H1 (cell line): ENCODE results near the gene RASGEF1C. TPM values are rescaled to one million over a fixed set of nuclear protein-coding genes. Genes with fewer than 3 reads are reported as not detected.

ENCODE experiments used
- CTCF ChIA-PET: fragments of 300-600 bp; sonication (Branson Sonifier 250); formaldehyde crosslinking; loops from one replicate; lab custom pipeline; 2021; ENCODE audit not compliant: partially characterized antibody; lab: Charles Lee
- POLR2A ChIA-PET: fragments of 300-600 bp; sonication (Branson Sonifier 250); formaldehyde crosslinking; loops from one replicate; lab custom pipeline; 2021; ENCODE audit warnings: inconsistent platforms; ENCODE audit not compliant: partially characterized antibody; lab: Charles Lee
- DNase-seq, 2 experiments: peaks; one replicate each; pipeline versions ENCODE4 v3.0.0 to v3.0.0-alpha.2; 2010 to 2022; ENCODE audit warnings: low spot score in 2 of 2, low read depth in 1 of 2, mixed read lengths in 1 of 2
- FAIRE-seq: peaks from 2 replicates; lab custom pipeline; 2011; peaks lifted over from hg19 to GRCh38; lab: Jason Lieb, UNC
- H2AFZ ChIP-seq: 2 replicates; pipeline ENCODE4 v1.8.1; 2012; ENCODE audit warnings: low read length, inconsistent platforms
- H2AK5ac ChIP-seq: 2 replicates; pipeline ENCODE4 v1.6.1; 2013; ENCODE audit warnings: low read depth, low read length
- H2BK120ac ChIP-seq: replicated peaks from 2 replicates; pipeline ENCODE3; 2013; ENCODE audit warnings: low read depth, low read length, inconsistent platforms
- H2BK12ac ChIP-seq: 2 replicates; pipeline ENCODE4 v1.6.1; 2013; ENCODE audit warnings: low read depth, low read length
- H2BK15ac ChIP-seq: 2 replicates; pipeline ENCODE4 v1.6.1; 2013; ENCODE audit warnings: low read length
- H2BK20ac ChIP-seq: 2 replicates; pipeline ENCODE4 v1.6.1; 2013; ENCODE audit warnings: low read length
- H2BK5ac ChIP-seq: 2 replicates; pipeline ENCODE4 v1.6.1; 2013; ENCODE audit warnings: low read depth, low read length
- H3K14ac ChIP-seq: 2 replicates; pipeline ENCODE4 v1.6.1; 2013; ENCODE audit warnings: inconsistent platforms; ENCODE audit not compliant: insufficient read length
- H3K18ac ChIP-seq: 2 replicates; pipeline ENCODE4 v1.6.1; 2013; ENCODE audit warnings: low read length; ENCODE audit errors: extremely low read depth
- H3K23ac ChIP-seq: 2 replicates; pipeline ENCODE4 v1.6.1; 2013; ENCODE audit warnings: inconsistent platforms; ENCODE audit not compliant: insufficient read length
- H3K23me2 ChIP-seq: 2 replicates; pipeline ENCODE4 v1.6.1; 2013; ENCODE audit warnings: low read depth, low read length
- H3K27ac ChIP-seq: 2 replicates; pipeline ENCODE4 v1.6.1; 2011; ENCODE audit warnings: low read depth, low read length, inconsistent platforms
- H3K27me3 ChIP-seq, 4 experiments: replicated peaks in 1 of 4; 1 replicate in 1 of 4; 2 replicates in 3 of 4; pipeline versions ENCODE4 v1.6.1 to v1.8.1; 2011 to 2013; ENCODE audit warnings: low read length in 3 of 4, mild to moderate bottlenecking in 3 of 4, inconsistent platforms in 2 of 4, mixed read lengths in 2 of 4, moderate library complexity in 1 of 4; ENCODE audit not compliant: control insufficient read depth in 3 of 4, insufficient read depth in 3 of 4; ENCODE audit errors: extremely low read depth in 1 of 4
- H3K36me3 ChIP-seq, 4 experiments: 2 replicates each; pipeline versions ENCODE4 v1.6.1 to v1.8.1; 2011 to 2013; ENCODE audit warnings: mild to moderate bottlenecking in 4 of 4, low read length in 3 of 4, moderate library complexity in 2 of 4, control low read depth in 1 of 4, inconsistent platforms in 1 of 4; ENCODE audit not compliant: insufficient read depth in 4 of 4, control insufficient read depth in 2 of 4
- H3K4ac ChIP-seq: replicated peaks from 2 replicates; pipeline ENCODE3; 2013; ENCODE audit warnings: low read length, low read depth, mixed read lengths, inconsistent platforms; ENCODE audit not compliant: insufficient read length
- H3K4me1 ChIP-seq, 4 experiments: replicated peaks in 1 of 4; 1 replicate in 1 of 4; 2 replicates in 3 of 4; pipeline versions ENCODE4 v1.6.1 to v1.8.1; 2011 to 2013; ENCODE audit warnings: low read length in 3 of 4, inconsistent platforms in 2 of 4, mixed read lengths in 1 of 4; ENCODE audit not compliant: insufficient read depth in 4 of 4, control insufficient read depth in 3 of 4
- H3K4me2 ChIP-seq, 2 experiments: 2 replicates each; pipeline versions ENCODE4 v1.6.1 to v1.8.1; 2011 to 2013; ENCODE audit warnings: low read depth in 2 of 2, low read length in 2 of 2, control low read depth in 1 of 2, inconsistent platforms in 1 of 2, mild to moderate bottlenecking in 1 of 2; ENCODE audit not compliant: insufficient read depth in 1 of 2
- H3K4me3 ChIP-seq, 4 experiments: fragments of 200-600, 300-600 bp in 1 of 4; sonication (generic), shearing (Covaris generic), sonication (Bioruptor Twin) in 1 of 4; 2 replicates each; pipeline versions ENCODE4 v1.5.1 to v1.8.1; 2011 to 2016; ENCODE audit warnings: low read length in 4 of 4, low read depth in 3 of 4, control low read depth in 2 of 4, inconsistent platforms in 2 of 4, mild to moderate bottlenecking in 2 of 4, mixed read lengths in 1 of 4, moderate library complexity in 1 of 4; ENCODE audit not compliant: insufficient read depth in 2 of 4; ENCODE audit errors: extremely low read depth in 1 of 4
- H3K56ac ChIP-seq: replicated peaks from 2 replicates; pipeline ENCODE3; 2013; ENCODE audit warnings: low read depth, mild to moderate bottlenecking, mixed read lengths, low read length, inconsistent platforms; ENCODE audit not compliant: insufficient read length
- H3K79me1 ChIP-seq: 2 replicates; pipeline ENCODE4 v1.6.1; 2013; ENCODE audit warnings: low read depth, low read length, control low read depth
- H3K79me2 ChIP-seq, 2 experiments: 2 replicates each; pipeline versions ENCODE4 v1.6.1 to v1.8.1; 2012 to 2013; ENCODE audit warnings: low read length in 2 of 2, mild to moderate bottlenecking in 2 of 2, inconsistent platforms in 1 of 2; ENCODE audit not compliant: insufficient read depth in 2 of 2, control insufficient read depth in 1 of 2
- H3K9ac ChIP-seq, 4 experiments: replicated peaks in 1 of 4; 1 replicate in 1 of 4; 2 replicates in 3 of 4; pipeline versions ENCODE4 v1.6.1 to v1.8.1; 2011 to 2013; ENCODE audit warnings: low read depth in 3 of 4, low read length in 3 of 4, control low read depth in 2 of 4, mild to moderate bottlenecking in 2 of 4, moderate library complexity in 2 of 4, inconsistent platforms in 1 of 4; ENCODE audit errors: extremely low read depth in 1 of 4
- H3K9me3 ChIP-seq, 2 experiments: 2 replicates each; pipeline versions ENCODE4 v1.6.1 to v1.8.1; 2012 to 2013; ENCODE audit warnings: mild to moderate bottlenecking in 2 of 2, moderate library complexity in 2 of 2, control low read depth in 1 of 2, inconsistent platforms in 1 of 2, low read depth in 1 of 2, low read length in 1 of 2, mixed read lengths in 1 of 2; ENCODE audit not compliant: insufficient read depth in 2 of 2
- H4K20me1 ChIP-seq, 2 experiments: replicated peaks in 1 of 2; 2 replicates each; pipeline versions ENCODE3 to v1.8.1; 2011 to 2013; ENCODE audit warnings: inconsistent platforms in 2 of 2, low read length in 2 of 2, mild to moderate bottlenecking in 1 of 2; ENCODE audit not compliant: insufficient read depth in 2 of 2, control insufficient read depth in 1 of 2
- H4K5ac ChIP-seq: 2 replicates; pipeline ENCODE4 v1.6.1; 2013; ENCODE audit warnings: low read length, low read depth, mixed read lengths, inconsistent platforms; ENCODE audit not compliant: insufficient read length
- H4K8ac ChIP-seq: 2 replicates; pipeline ENCODE4 v1.8.0; 2013; ENCODE audit warnings: mild to moderate bottlenecking, moderate library complexity, low read length, inconsistent platforms; ENCODE audit not compliant: insufficient read depth; ENCODE audit errors: extremely low read depth
- H4K91ac ChIP-seq: replicated peaks from 2 replicates; pipeline ENCODE3; 2013; ENCODE audit warnings: low read length, mixed read lengths, inconsistent platforms; ENCODE audit not compliant: insufficient read length
- CBX8 ChIP-seq: fragments of 300-800, 300-1000 bp; sonication (generic); IDR thresholded peaks from 2 replicates; pipeline ENCODE4 v1.7.1; 2016; ENCODE audit warnings: low read depth, low read length, borderline replicate concordance
- CHD2 ChIP-seq: IDR thresholded peaks from 2 replicates; pipeline ENCODE4 v1.6.1; 2012; ENCODE audit warnings: low read length, improper control_type of control experiment
- CTCF ChIP-seq, 3 experiments: IDR thresholded peaks; 1 replicate in 2 of 3; 2 replicates in 1 of 3; pipeline versions ENCODE4 v1.5.1 to v1.6.1; 2011; ENCODE audit warnings: low read length in 3 of 3, mild to moderate bottlenecking in 3 of 3, inconsistent platforms in 2 of 3, low read depth in 1 of 3, moderate library complexity in 1 of 3; ENCODE audit not compliant: insufficient read depth in 1 of 3; ENCODE audit errors: control extremely low read depth in 1 of 3
- HDAC6 ChIP-seq: IDR thresholded peaks from one replicate; pipeline ENCODE4 v1.7.1; 2012; ENCODE audit warnings: low read depth, mild to moderate bottlenecking, inconsistent platforms, low read length, moderate library complexity
- MAFK ChIP-seq: IDR thresholded peaks from 2 replicates; pipeline ENCODE4 v1.6.1; 2012; ENCODE audit warnings: low read depth, mild to moderate bottlenecking, improper control_type of control experiment, low read length
- MAX ChIP-seq: IDR thresholded peaks from 2 replicates; pipeline ENCODE4 v1.6.1; 2012; ENCODE audit warnings: inconsistent platforms
- POLR2A ChIP-seq, 2 experiments: IDR thresholded peaks; 1 replicate in 1 of 2; 2 replicates in 1 of 2; pipeline ENCODE4 v1.6.1; 2011; ENCODE audit warnings: low read depth in 2 of 2, low read length in 2 of 2, mild to moderate bottlenecking in 2 of 2; ENCODE audit errors: control extremely low read depth in 1 of 2
- POLR2AphosphoS5 ChIP-seq: IDR thresholded peaks from 2 replicates; pipeline ENCODE4 v1.6.1; 2011; ENCODE audit warnings: low read depth, low read length
- RXRA ChIP-seq: IDR thresholded peaks from 2 replicates; pipeline ENCODE4 v1.6.1; 2011; ENCODE audit warnings: low read depth, mild to moderate bottlenecking, low read length, moderate library complexity; ENCODE audit not compliant: insufficient read depth
- SIRT6 ChIP-seq: IDR thresholded peaks from one replicate; pipeline ENCODE4 v1.7.1; 2012; ENCODE audit warnings: low read length, inconsistent platforms
- SP1 ChIP-seq: IDR thresholded peaks from 2 replicates; pipeline ENCODE4 v1.6.1; 2011; ENCODE audit warnings: low read depth, low read length
- TAF7 ChIP-seq: optimal IDR thresholded peaks from 2 replicates; pipeline ENCODE3; 2011; ENCODE audit warnings: low read depth, mild to moderate bottlenecking, inconsistent platforms, low read length, moderate library complexity, borderline replicate concordance
- TBP ChIP-seq: IDR thresholded peaks from 2 replicates; pipeline ENCODE4 v1.6.1; 2011; ENCODE audit warnings: low read depth, low read length, improper control_type of control experiment
- WGBS, 2 experiments: shearing (Covaris generic) in 1 of 2; methylation state at CpG; one replicate each; pipeline versions ENCODE4 v1.1.6 to v1.1.7; 2013 to 2015; ENCODE audit warnings: low lambda C conversion rate in 2 of 2, mixed read lengths in 2 of 2, inconsistent platforms in 1 of 2, low coverage in 1 of 2, missing lambda C conversion rate in 1 of 2; ENCODE audit not compliant: insufficient replicate concordance in 2 of 2, insufficient coverage in 1 of 2, insufficient read length in 1 of 2; ENCODE audit errors: extremely low coverage in 1 of 2, missing lambda C conversion rate in 1 of 2; 5-methylcytosine and 5-hydroxymethylcytosine counted together
- polyA plus RNA-seq, 7 experiments: library from polyadenylated mRNA; depleted of rRNA in 3 of 7; stranded (reverse) in 5 of 7; unstranded in 2 of 7; fragments of >200 nt in 5 of 7; fragments of 200-250 nt in 2 of 7; gene quantifications; 1 replicate in 5 of 7; 2 replicates in 1 of 7; 4 replicates in 1 of 7; pipeline versions ENCODE4 v1.2.1 to v1.2.3, GENCODE V29; 2011 to 2013; ENCODE audit warnings: missing spikeins in 2 of 7, mixed read lengths in 2 of 7
- total RNA-seq: library from RNA; stranded (reverse); fragmentation: NEBNext Ultra II Directional; extraction: Animal tissue kit (Norgen Biotek cat#: 25700); gene quantifications from 2 replicates; pipeline ENCODE4 v1.2.1, GENCODE V29; 2021

Gene RASGEF1C
- total and polyA plus RNA-seq, 2 of the 8 experiments (the other 6 are each of a cell fraction or from before 2014, with no cell fraction given) = 0.26 to 0.61 TPM

- Histone ChIP-seq H3K27me3 (no peaks in the 10 kb centered on the region), H3K23me2 (no peaks in the 10 kb centered on the region), H3K4me3 (no peak overlapping the region), H3K4me2 (no peak overlapping the region), H4K91ac (no peak overlapping the region), H4K20me1 (no peaks in the 10 kb centered on the region), H4K8ac (no peak overlapping the region), H2BK20ac (no peak overlapping the region), H3K9ac (no peak overlapping the region), H3K4ac (no peak overlapping the region), H2BK5ac (no peak overlapping the region), H2BK15ac (no peak overlapping the region), H2BK120ac (no peak overlapping the region), H3K27ac (no peak overlapping the region), H3K9me3 (peaks cover 3 to 12% of the 10 kb centered on the region in 2 experiments; a peak in 3 of 4 replicates), H2AFZ (no peak overlapping the region), H3K23ac (no peak overlapping the region), H3K36me3 (no peaks in the 10 kb centered on the region), H3K79me1 (no peaks in the 10 kb centered on the region), H3K79me2 (no peaks in the 10 kb centered on the region), H3K14ac (no peak overlapping the region), H4K5ac (no peak overlapping the region), H2BK12ac (no peak overlapping the region), H3K18ac (no peak overlapping the region), H3K4me1 (no peaks in the 10 kb centered on the region), H3K56ac (no peak overlapping the region), H2AK5ac (no peak overlapping the region)
- ChIA-PET CTCF (no interaction called here), POLR2A (no interaction called here)
- DNase-seq = peak in 1 of 2 experiments; percentile 16
- no peak for FAIRE-seq
- WGBS, 2 experiments = 88% methylated on average over 3 of the region's 3 CpGs; no CpG with 5 or more reads in 1 of the 2 experiments
- TF ChIP-seq POLR2A (IDR thresholded peaks at IDR 0.05; ENCODE audit: control extremely low read depth in 1 of 2, low read depth in 2 of 2, low read length in 2 of 2) (no peak), TBP (no peak), CTCF (IDR thresholded peaks at IDR 0.05; ENCODE audit: control extremely low read depth in 1 of 3, insufficient read depth in 1 of 3, low read depth in 1 of 3, low read length in 3 of 3) (no peak), MAFK (no peak), RXRA (no peak), MAX (no peak), HDAC6 (no peak), POLR2AphosphoS5 (no peak), CHD2 (no peak), CBX8 (no peak), TAF7 (no peak), SIRT6 (no peak), SP1 (no peak)
Observed at GRCh38 chr5:180104168-180104530, 104.9 kb downstream of the RASGEF1C start.
